ENCODE measurements around the gene SRGAP2. TPM values are rescaled to one million over a fixed set of nuclear protein-coding genes. Genes with fewer than 3 reads are reported as not detected.
"Not testable (repeated sequence)": the region's sequence is repeated elsewhere in the genome, so short reads cannot be mapped to it uniquely, and the experiment has no call there.

Gene SRGAP2
- total and polyA plus RNA-seq, 2 of the 4 experiments (the other 2 are of a cell fraction), result 20.7 to 33.3 TPM

DNA sequence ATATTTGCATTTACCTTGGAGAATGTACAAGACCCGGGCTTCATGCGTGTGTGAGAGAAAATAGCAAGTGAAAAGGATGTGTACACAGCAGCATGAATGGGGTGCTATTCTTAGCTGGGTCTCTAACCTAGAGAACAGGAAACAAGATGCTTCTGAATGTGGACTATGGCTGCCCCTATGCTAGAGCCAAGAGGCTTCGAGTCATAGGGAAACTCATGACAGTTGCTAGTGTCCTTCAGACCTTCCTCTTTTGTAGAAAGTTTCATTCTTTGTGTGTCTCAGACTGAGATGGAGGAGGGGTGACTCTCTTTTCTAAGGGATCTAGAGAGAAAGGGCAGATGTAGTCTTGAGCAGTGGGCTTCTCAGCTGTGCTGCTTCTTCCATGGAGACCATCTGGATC lies 40.0 kb downstream of the SRGAP2 start:
- BruUV-seq (replicated peaks); intact Hi-C loops (cut with micrococcal nuclease); H3K14ac ChIP-seq (replicated peaks; ENCODE audit: low read depth, low read length); H3K36me3 ChIP-seq (ENCODE audit: control insufficient read depth, insufficient read depth, low read length); H4K5ac ChIP-seq (ENCODE audit: low read depth, low read length); H3K9me3 ChIP-seq (ENCODE audit: control insufficient read depth, insufficient read depth, low read length); H3K79me1 ChIP-seq (ENCODE audit: low read depth in 1 of 2, low read length in 2 of 2); H4K20me1 ChIP-seq (ENCODE audit: insufficient read depth, low read length); H3K4me2 ChIP-seq (ENCODE audit: low read depth, low read length); H2AK9ac ChIP-seq (replicated peaks; ENCODE audit: low read depth, low read length, poor library complexity); H3K9ac ChIP-seq (ENCODE audit: low read depth, low read length); H3K27ac ChIP-seq (ENCODE audit: insufficient read depth, low read length); H2BK120ac ChIP-seq (ENCODE audit: low read depth, low read length); H3K27me3 ChIP-seq (ENCODE audit: control insufficient read depth, insufficient read depth, low read length); H3K56ac ChIP-seq (ENCODE audit: extremely low read depth, insufficient read depth, low read length); in situ Hi-C loops (cut with MboI; ENCODE audit: low sequenced_read_pairs); H3K4ac ChIP-seq (ENCODE audit: low read depth, low read length); H4K91ac ChIP-seq (ENCODE audit: insufficient read depth, low read depth, low read length); H3K18ac ChIP-seq (ENCODE audit: low read depth, low read length); H2AK5ac ChIP-seq (ENCODE audit: low read depth, low read length); dilution Hi-C loops (cut with HindIII; ENCODE audit: low sequenced_read_pairs, unreplicated experiment); H2BK20ac ChIP-seq (ENCODE audit: low read depth, low read length); H3K4me3 ChIP-seq (ENCODE audit: insufficient read depth, low read depth, low read length); POLR2A ChIA-PET (ENCODE audit: unreplicated experiment); H2AFZ ChIP-seq (replicated peaks; ENCODE audit: low read length, poor library complexity); H3K4me1 ChIP-seq (ENCODE audit: control insufficient read depth, insufficient read depth, low read length); H4K8ac ChIP-seq (ENCODE audit: low read depth in 2 of 2, low read length in 2 of 2); H3K9me1 ChIP-seq (ENCODE audit: insufficient read depth, low read length); H3K23ac ChIP-seq (ENCODE audit: low read depth, low read length); H2BK15ac ChIP-seq (ENCODE audit: low read depth, low read length); CTCF ChIA-PET; H2BK5ac ChIP-seq (ENCODE audit: low read depth, low read length, poor library complexity, severe bottlenecking): not testable (repeated sequence)
- DNase-seq, result peak; percentile 25
- ATAC-seq (ENCODE audit: low read depth), result peak; percentile 25
- no CpG with 5 or more reads among the region's 3 CpGs for WGBS, 2 experiments (ENCODE audit: extremely low coverage in 2 of 2, insufficient read length in 1 of 2)

DNA sequence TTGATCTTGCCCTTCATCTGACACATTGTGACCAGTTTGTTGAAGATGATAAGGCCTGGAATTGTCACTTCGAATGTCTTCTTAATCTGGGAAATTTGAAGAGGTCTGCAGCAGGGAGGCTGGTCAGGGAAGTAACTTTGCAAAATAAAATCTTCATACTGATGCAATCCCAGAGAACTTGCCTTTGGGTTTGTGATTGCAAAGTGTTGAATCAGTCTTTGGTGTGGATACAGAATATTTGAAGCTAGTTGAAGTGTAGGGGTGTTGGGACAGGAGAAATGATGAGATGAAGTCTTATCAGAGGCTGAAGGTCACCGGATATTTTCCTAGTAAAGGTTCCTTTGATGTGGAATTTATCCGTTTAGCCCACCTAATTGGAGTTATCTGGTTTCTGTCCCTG lies 42.1 kb downstream of the SRGAP2 start:
- DNase-seq; H3K27me3 ChIP-seq (ENCODE audit: control insufficient read depth, insufficient read depth, low read length); H4K5ac ChIP-seq (ENCODE audit: low read depth, low read length); H3K23ac ChIP-seq (ENCODE audit: low read depth, low read length); H4K91ac ChIP-seq (ENCODE audit: insufficient read depth, low read depth, low read length); H3K4me2 ChIP-seq (ENCODE audit: low read depth, low read length); H3K27ac ChIP-seq (ENCODE audit: insufficient read depth, low read length); H3K18ac ChIP-seq (ENCODE audit: low read depth, low read length); BruUV-seq (replicated peaks); H3K79me1 ChIP-seq (ENCODE audit: low read depth in 1 of 2, low read length in 2 of 2); in situ Hi-C loops (cut with MboI; ENCODE audit: low sequenced_read_pairs); H3K4ac ChIP-seq (ENCODE audit: low read depth, low read length); H2AK9ac ChIP-seq (replicated peaks; ENCODE audit: low read depth, low read length, poor library complexity); POLR2A ChIA-PET (ENCODE audit: unreplicated experiment); H2BK20ac ChIP-seq (ENCODE audit: low read depth, low read length); H2BK5ac ChIP-seq (ENCODE audit: low read depth, low read length, poor library complexity, severe bottlenecking); intact Hi-C loops (cut with micrococcal nuclease); H2AK5ac ChIP-seq (ENCODE audit: low read depth, low read length); dilution Hi-C loops (cut with HindIII; ENCODE audit: low sequenced_read_pairs, unreplicated experiment); H3K4me1 ChIP-seq (ENCODE audit: control insufficient read depth, insufficient read depth, low read length); H3K4me3 ChIP-seq (ENCODE audit: insufficient read depth, low read depth, low read length); H2BK15ac ChIP-seq (ENCODE audit: low read depth, low read length); H2AFZ ChIP-seq (replicated peaks; ENCODE audit: low read length, poor library complexity); CTCF ChIA-PET; H3K9me3 ChIP-seq (ENCODE audit: control insufficient read depth, insufficient read depth, low read length); H4K20me1 ChIP-seq (ENCODE audit: insufficient read depth, low read length); H2BK120ac ChIP-seq (ENCODE audit: low read depth, low read length); H3K14ac ChIP-seq (replicated peaks; ENCODE audit: low read depth, low read length); H3K9me1 ChIP-seq (ENCODE audit: insufficient read depth, low read length); H3K9ac ChIP-seq (ENCODE audit: low read depth, low read length); H3K56ac ChIP-seq (ENCODE audit: extremely low read depth, insufficient read depth, low read length); H3K36me3 ChIP-seq (ENCODE audit: control insufficient read depth, insufficient read depth, low read length): not testable (repeated sequence)
- H4K8ac ChIP-seq (ENCODE audit: low read depth in 2 of 2, low read length in 2 of 2), result 0 out of 4 replicates have a peak overlapping the region, but pooled peaks of 1 of the 2 experiments have one; percentile 25
- WGBS, 2 experiments (ENCODE audit: extremely low coverage in 2 of 2, insufficient read length in 1 of 2), result no CpG with 5 or more reads among the region's 3 CpGs
- peak; percentile 63 for ATAC-seq (ENCODE audit: low read depth)

Data from IMR-90 (cell line).